A549 treated with AZD9567 at 1 μM for 4 hours (cell line): ENCODE results near the gene SELPLG. TPM values are rescaled to one million over a fixed set of nuclear protein-coding genes. Genes with fewer than 3 reads are reported as not detected.

ENCODE experiments used
- total RNA-seq: library from RNA; stranded (reverse); fragments of 200-300 nt; extraction: Qiagen RNA extraction; gene quantifications from 5 replicates; pipeline ENCODE4 v1.2.3, GENCODE V29; 2022; ENCODE audit not compliant: insufficient read depth

SELPLG gene
- 0.86 to 3.8 TPM (median 1.1 TPM) in 5 replicates for total RNA-seq

GRCh38 chr12:108633534-108634248 is at the start of gene SELPLG:
TSS of gene SELPLG (minus strand) at chr12:108633894. CDS start at chr12:108624307, 9,587 bp downstream.

DNA sequence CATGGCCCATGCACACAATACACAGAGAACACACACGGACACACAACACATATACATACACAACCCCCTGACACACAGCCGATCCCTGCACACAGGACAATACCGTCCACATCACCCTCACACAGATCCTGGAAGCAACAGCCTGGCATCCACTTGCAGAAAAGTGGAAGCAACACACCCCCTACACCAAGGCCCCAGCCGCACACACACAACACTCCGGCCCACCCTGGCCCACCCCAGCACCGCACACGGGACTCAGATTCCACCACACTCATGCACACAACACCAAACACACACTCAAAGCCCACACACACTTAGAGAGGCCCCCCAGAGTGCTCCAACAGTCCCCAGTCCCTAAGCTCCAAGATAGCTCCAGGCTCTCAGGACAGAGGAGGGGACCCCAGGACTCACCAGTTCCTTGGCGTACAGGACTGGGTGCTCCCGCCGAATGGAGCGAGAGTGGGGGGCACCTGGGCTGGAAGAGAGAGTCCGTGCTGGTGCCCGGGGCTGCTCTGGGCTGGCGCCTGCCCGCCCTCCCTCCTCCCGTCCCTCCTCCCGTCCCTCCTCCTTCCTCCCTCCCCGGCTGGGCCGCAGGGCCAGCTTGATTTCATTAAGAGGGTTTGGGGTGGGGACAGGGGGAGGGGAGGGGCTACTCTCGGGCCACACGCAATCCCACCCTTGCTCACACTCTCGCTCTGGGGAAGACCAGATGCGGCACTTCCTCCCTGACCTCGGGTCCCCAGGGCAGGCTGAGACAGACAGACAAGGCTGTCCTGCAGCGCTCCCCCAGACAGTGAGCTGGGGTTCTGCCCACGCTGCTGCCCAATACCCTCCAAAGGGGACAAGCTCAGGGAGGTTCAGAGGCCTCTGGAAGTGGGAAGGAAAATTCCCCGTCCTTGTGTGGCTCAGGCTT is 35.9 kb downstream of the SELPLG start, which contains the start of gene TMEM119:
TSS of gene TMEM119 (minus strand) at position 526 of the 913 bp plus-strand sequence. CDS start 5,701 bp downstream, outside the sequence.

Other genes with a start within 250 kb of the SELPLG start
- gene FICD, start 118.6 kb downstream of the SELPLG start, total RNA-seq, result 2.7 to 4.0 TPM (median 3.4 TPM) in 5 replicates
- gene SART3, start 72.7 kb downstream of the SELPLG start, total RNA-seq, result 37.2 to 51.1 TPM (median 39.4 TPM) in 5 replicates
- 90.9 to 104 TPM (median 94.8 TPM) in 5 replicates for gene ISCU, start 71.3 kb downstream of the SELPLG start, total RNA-seq
- 0.02 to 0.22 TPM (median 0.13 TPM) in 4 of 5 replicates, not detected in the other for gene TMEM119, start 35.8 kb downstream of the SELPLG start, total RNA-seq
- gene CORO1C, start 97.6 kb upstream of the SELPLG start, total RNA-seq, result 169 to 188 TPM (median 176 TPM) in 5 replicates
- gene SSH1, start 223.7 kb upstream of the SELPLG start, total RNA-seq, result 15.3 to 22.3 TPM (median 21.4 TPM) in 5 replicates
- not detected in 5 replicates for gene DAO, start 246.2 kb upstream of the SELPLG start, total RNA-seq